MV-4-11 (cell line): ENCODE results near the gene KCNK15.
"Not testable (repeated sequence)": the region's sequence is repeated elsewhere in the genome, so short reads cannot be mapped to it uniquely, and the experiment has no call there.

Experiments
- DNase-seq: peaks from one replicate; lab custom pipeline; 2025; lab: John Stamatoyannopoulos, UW

The KCNK15 gene

GRCh38 chr20:44758247-44759101 is 12.8 kb downstream of the KCNK15 start:
- no peak for DNase-seq

GRCh38 chr20:44759595-44759994 is 13.9 kb downstream of the KCNK15 start:
- DNase-seq = no peak

GRCh38 chr20:44761423-44761822 is 15.8 kb downstream of the KCNK15 start:
- no peak for DNase-seq

DNA sequence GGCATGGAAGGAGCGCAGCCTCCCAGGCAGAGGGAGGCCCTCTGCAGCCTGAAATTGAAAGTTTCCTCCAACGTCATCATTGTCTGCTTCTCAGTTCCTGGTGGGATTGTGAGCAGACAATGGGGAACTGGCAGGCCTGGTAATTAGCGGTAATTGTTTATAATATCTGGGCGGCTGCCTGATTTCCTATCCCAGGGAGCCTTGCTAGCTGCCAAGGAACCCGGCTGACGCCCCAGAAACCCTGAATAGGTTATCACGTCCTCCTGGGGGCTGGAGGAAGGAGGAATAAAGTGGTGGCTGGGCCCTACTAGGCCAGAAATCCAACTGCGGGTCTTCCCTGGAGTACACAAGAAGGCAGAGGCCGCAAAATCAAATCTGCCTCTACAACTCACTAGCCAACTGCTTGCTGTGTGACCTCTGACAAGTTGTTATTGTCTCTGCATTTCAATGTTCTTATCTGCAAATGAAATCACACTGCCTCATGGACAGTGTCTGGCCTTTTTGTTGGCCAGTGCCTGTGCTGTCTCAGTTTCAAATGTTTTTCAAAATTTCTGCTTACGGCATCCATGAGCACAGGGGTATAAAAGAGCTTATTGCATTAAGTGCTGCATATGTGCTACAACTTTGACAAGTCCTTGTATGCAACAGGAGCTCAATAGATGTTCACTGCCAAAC is 16.9 kb downstream of the KCNK15 start:
- DNase-seq = no peak

GRCh38 chr20:44763798-44764197 is 18.1 kb downstream of the KCNK15 start:
- DNase-seq = not testable (repeated sequence)

GRCh38 chr20:44765091-44765490 is 19.4 kb downstream of the KCNK15 start:
- no peak for DNase-seq

DNA sequence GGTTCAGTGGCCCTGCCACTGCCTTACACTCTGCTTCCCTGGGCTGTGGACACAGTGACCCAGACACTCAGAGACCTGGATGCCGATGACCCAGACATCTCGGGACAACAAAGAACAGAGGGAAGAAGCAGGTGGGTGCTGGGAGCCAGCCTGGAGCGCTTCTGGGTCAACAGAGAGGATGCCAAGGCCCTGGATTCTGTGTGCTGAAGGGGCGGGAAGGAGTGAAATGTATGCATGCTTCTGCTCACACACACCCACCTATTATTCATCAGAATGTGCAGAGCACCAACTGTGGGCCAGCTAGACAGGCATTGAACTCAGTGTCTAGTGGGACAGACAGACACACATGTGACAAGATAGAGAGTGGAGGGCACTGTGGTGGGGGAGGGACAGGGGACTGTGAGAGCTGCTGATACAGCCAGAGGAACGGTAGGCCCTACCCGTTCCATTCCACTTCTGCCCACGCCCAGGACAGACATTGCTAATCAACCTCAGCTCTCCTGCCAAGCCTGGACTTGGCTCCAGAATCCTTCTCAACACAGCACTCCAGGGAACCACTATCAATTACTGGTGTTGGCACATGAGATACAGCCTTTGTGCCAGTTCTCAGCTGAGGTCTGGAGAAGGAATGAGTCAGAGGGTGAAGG is 20.2 kb downstream of the KCNK15 start:
- DNase-seq = no peak

GRCh38 chr20:44768256-44768655 is 22.6 kb downstream of the KCNK15 start:
- DNase-seq = no peak

GRCh38 chr20:44768854-44769480 is 23.3 kb downstream of the KCNK15 start:
- DNase-seq = no peak

GRCh38 chr20:44769481-44769863 is 23.8 kb downstream of the KCNK15 start:
- DNase-seq = no peak

DNA sequence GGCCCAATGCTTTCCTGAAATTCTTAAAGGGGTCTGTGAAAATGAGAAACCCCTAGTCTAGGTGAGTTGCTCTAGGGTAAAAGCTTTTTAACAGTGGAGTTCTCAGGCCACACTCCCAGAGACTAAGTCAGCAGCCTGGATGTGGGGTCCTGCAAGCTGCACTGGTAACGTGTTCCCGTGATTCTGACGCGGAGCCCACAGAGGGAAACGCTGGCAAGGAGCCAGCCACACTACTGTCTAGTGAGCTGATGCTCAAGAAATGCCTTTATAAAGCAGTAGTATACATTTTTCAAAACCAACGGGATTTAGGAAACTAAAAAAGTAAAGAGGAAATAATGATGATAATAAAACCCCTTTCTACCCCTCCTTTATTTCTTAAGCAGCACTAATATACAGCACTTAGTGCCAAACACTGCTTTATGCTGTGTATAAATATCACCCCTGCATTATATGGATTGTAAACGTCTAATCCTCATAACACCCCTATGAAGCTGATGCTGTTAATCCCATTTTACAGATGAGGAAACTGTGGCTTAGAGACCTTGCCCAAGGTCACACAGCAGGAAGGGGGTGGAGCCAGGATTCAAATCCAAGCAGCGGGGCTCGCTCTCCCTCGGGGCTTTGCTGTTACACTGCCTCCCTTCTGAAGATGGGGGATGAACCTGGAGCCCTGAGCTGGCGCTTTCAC is 25.0 kb downstream of the KCNK15 start:
- DNase-seq = no peak

DNA sequence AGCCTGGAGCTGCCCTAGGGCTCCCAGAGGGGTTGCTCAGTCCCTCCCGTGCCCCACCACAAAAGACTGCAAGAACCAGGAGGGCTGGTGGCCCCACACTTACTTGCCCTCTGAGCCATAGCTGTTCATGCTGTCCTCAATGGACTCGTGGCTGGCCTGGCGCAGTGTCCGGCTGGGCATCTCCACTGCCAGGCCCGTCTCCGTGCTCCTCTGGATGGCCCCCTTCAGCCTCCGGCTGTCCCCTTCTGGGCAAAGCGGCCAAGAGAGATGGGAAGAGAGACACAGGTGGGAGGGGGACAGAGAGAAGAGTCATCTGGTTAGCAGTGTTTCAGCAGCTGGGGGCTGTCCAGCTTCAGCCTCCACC is 25.5 kb downstream of the KCNK15 start:
- no peak for DNase-seq

DNA sequence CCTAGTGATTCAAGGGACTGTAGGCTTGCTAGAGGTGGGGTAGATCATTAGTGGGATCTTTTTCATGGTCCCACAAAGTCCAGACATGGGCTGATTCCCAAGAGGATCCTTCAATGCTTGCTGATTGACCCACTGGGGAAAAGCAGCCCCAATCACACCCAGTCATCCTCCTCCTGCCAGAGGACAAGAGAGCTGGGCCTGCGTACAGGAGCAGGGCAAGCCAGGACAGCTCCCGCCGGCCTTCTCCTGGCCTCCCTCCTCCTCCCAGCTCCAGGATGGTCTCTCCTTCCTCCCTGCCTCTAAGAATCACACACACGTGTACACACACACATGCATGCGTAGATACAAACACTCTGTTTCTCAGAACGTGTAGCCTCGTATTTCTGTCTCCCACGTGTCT is 27.0 kb downstream of the KCNK15 start:
- DNase-seq = no peak

DNA sequence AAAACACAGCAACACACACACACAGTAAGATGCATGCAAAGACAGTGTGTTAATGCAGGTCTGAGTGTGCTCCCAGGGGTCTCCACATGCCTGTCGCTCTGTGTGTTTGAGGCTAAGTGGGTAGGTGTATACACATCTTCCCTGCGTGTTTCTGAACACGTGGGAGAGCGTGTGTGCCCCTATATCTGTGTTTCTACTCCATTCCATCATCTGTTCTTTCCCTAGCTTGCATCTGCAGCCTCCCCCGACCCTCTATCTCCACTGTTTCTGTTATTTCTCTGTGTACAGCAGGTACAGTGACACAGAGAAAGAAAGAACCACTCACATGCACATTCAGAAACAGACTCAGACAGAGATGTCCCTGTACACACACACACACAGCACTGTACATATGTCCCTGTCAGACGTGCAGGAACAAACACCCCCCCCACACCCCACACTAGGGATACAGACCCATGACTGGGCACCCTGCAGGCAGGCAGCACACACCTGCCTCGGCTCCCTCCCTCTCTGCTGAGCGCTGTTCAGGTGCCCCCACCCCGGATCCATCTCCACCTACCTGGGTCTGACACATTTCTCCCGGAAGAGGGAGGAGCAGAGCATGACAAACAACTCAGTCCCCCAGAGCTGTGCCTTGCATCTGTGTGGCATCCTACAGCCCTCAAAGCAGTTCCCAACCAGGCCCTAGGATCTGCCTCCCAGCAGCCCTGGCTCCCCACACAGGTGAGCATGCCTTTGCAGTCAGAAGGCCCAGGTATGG is 27.6 kb downstream of the KCNK15 start:
- DNase-seq = no peak

DNA sequence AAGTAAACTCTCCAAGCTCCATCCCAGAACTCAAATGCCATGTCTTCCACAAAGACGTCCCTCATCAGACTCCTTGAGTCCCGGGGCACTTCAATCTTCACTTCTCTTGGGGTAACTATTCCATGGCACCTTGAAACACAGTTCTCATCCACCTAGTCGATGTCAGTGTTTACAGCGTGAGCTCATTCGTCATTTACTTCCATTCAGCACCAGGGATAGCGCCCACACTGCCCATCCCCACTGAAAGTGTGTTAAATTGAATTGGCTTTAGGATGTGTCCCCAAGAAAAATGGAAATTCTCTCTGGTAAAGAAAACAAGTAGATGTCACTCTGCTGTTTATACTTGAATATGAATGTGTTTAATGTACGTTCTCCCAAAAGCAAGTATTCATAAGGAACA is 31.3 kb downstream of the KCNK15 start:
- DNase-seq = peak; percentile 32

DNA sequence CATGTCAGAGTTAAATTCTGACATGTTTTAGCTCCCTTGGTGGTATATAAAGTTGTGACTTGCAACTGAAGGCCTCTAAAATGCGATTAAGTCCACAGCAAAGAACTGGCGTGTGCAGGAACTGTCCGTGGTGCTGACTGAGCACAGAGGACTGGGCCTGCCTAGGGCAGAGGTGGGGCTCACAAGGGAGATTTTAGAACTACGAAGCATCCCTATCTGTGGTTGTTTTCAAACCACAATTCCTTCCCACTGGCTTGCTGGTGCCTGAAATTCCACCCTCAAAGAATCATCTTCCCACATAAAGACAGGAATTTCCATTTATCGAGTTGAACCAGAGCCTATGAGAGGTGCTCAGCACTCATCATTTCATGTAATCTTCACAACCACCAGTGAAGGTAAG is 34.6 kb downstream of the KCNK15 start:
- peak; percentile 50 for DNase-seq

DNA sequence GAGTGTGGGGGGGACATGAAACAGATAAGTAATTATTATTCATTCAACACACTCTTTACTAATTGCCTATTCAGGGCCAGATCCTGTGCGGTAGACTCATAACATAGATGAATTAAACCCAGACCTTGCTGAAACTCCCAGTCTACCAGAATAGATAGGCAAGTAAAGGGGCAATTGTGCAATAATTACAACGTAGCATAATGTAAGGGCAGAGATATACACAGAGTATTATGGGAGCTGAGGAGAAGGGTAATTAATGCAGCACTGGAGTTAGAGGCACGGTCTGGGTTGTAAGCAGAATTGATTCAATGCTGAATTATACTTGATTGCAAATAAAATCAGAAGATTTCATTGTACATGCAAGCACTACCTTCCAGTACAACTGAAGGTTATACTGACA is 35.5 kb downstream of the KCNK15 start:
- DNase-seq = no peak

DNA sequence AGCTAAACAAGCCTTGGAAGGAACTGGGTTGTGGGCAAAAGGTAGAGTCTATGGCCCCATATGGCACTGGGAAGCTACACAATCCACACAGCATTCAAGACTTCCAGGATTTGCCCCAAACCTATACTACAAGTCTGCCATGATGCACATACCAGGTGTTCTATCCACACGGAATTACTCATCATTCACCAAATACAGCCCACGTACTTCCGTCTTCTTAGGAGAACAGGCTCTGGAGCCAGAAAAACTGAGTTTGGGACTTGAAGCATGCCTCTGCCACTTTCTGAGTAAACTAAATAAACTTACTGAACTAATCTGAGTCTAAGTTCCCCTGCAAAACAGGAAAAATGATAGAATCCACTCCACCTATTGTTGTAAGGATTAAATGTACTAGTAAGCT is 36.1 kb downstream of the KCNK15 start:
- no peak for DNase-seq

- DNase-seq = no peak
Observed at GRCh38 chr20:44784688-44785087, 39.0 kb downstream of the KCNK15 start.

GRCh38 chr20:44785768-44786167 is 40.1 kb downstream of the KCNK15 start:
- DNase-seq = no peak

- no peak for DNase-seq
Observed at GRCh38 chr20:44787299-44787698, 41.6 kb downstream of the KCNK15 start.
